ENCODE measurements around the gene SULT1C2. TPM values are rescaled to one million over a fixed set of nuclear protein-coding genes. Genes with fewer than 3 reads are reported as not detected.

Gene SULT1C2
- total RNA-seq, 2 donors from 2014 or later: 5.3 to 6.1 TPM

GRCh38 chr2:108287169-108287568 lies 1.5 kb upstream of the SULT1C2 start:
- Histone ChIP-seq H3K9me3 (no peaks in the 10 kb centered on the region), H3K36me3 (no peaks in the 10 kb centered on the region), H3K4me1 (no peaks in the 10 kb centered on the region), H3K4me3 (no peak overlapping the region), H3K27ac (no peak overlapping the region), H3K27me3 (no peaks in the 10 kb centered on the region), H3K9ac (ENCODE audit: low read depth in 2 of 2, low read length in 2 of 2) (no peak overlapping the region)
- intact Hi-C loops (cut with DNase I): no loop called here
- TF ChIP-seq CTCF (IDR thresholded peaks at IDR 0.05): no peak
- DNase-seq: no peak

GRCh38 chr2:108293850-108294249 lies 5.2 kb downstream of the SULT1C2 start:
- no peak overlapping the region for H3K4me3 ChIP-seq

GRCh38 chr2:108297436-108298141 lies 8.9 kb downstream of the SULT1C2 start:
- no peak for TF ChIP-seq CTCF (IDR thresholded peaks at IDR 0.05)
- no peaks in the 10 kb centered on the region for H3K27me3 ChIP-seq
- no peaks in the 10 kb centered on the region for H3K36me3 ChIP-seq
- no peak overlapping the region for H3K4me3 ChIP-seq
- no peaks in the 10 kb centered on the region for H3K9me3 ChIP-seq
- no peak for DNase-seq
- no peak overlapping the region for H3K9ac ChIP-seq (ENCODE audit: low read depth in 2 of 2, low read length in 2 of 2)
- H3K4me1 ChIP-seq: no peaks in the 10 kb centered on the region
- no peak overlapping the region for H3K27ac ChIP-seq
- intact Hi-C loops (cut with DNase I): no loop called here

More at GRCh38 chr2:108293850-108294249, 5.2 kb downstream of the SULT1C2 start:
- no peaks in the 10 kb centered on the region for H3K27me3 ChIP-seq
- H3K9me3 ChIP-seq: no peaks in the 10 kb centered on the region
- H3K9ac ChIP-seq (ENCODE audit: low read depth in 2 of 2, low read length in 2 of 2): no peak overlapping the region
- intact Hi-C loops (cut with DNase I): no loop called here
- no peaks in the 10 kb centered on the region for H3K4me1 ChIP-seq
- no peak overlapping the region for H3K27ac ChIP-seq
- no peaks in the 10 kb centered on the region for H3K36me3 ChIP-seq
- no peak for TF ChIP-seq CTCF (IDR thresholded peaks at IDR 0.05)
- no peak for DNase-seq

- no peak for TF ChIP-seq CTCF (IDR thresholded peaks at IDR 0.05)
- H3K4me1 ChIP-seq: no peaks in the 10 kb centered on the region
- H3K9ac ChIP-seq (ENCODE audit: low read depth in 2 of 2, low read length in 2 of 2): no peak overlapping the region
- no peak overlapping the region for H3K4me3 ChIP-seq
- H3K9me3 ChIP-seq: no peaks in the 10 kb centered on the region
- H3K36me3 ChIP-seq: no peaks in the 10 kb centered on the region
- no peak overlapping the region for H3K27ac ChIP-seq
- no peaks in the 10 kb centered on the region for H3K27me3 ChIP-seq
- DNase-seq: no peak
- intact Hi-C loops (cut with DNase I): no loop called here
Observed at GRCh38 chr2:108301558-108301957, 12.9 kb downstream of the SULT1C2 start.

- H3K9me3 ChIP-seq: no peaks in the 10 kb centered on the region
- H3K36me3 ChIP-seq: no peaks in the 10 kb centered on the region
- H3K4me1 ChIP-seq: no peaks in the 10 kb centered on the region
- DNase-seq: no peak
- H3K9ac ChIP-seq (ENCODE audit: low read depth in 2 of 2, low read length in 2 of 2): no peak overlapping the region
- no peak for TF ChIP-seq CTCF (IDR thresholded peaks at IDR 0.05)
- H3K27me3 ChIP-seq: no peaks in the 10 kb centered on the region
- H3K27ac ChIP-seq: no peak overlapping the region
- intact Hi-C loops (cut with DNase I): no loop called here
- no peak overlapping the region for H3K4me3 ChIP-seq
Observed at GRCh38 chr2:108304975-108305374, 16.3 kb downstream of the SULT1C2 start.

All from colonic mucosa (tissue), 4 donors.